Measurements from ENCODE around the gene ARHGAP27. TPM values are rescaled to one million over a fixed set of nuclear protein-coding genes. Genes with fewer than 3 reads are reported as not detected.

ARHGAP27 gene
- total RNA-seq, 1 experiment from 2014 or later: 0.17 TPM

GRCh38 chr17:45387739-45388138 is 44.9 kb downstream of the ARHGAP27 start:
- Histone ChIP-seq H3K36me3 (ENCODE audit: insufficient read depth, low read length, poor library complexity, severe bottlenecking) (no peaks in the 10 kb centered on the region), H3K9me3 (ENCODE audit: low read depth, low read length, poor library complexity, severe bottlenecking) (no peaks in the 10 kb centered on the region), H3K4me1 (ENCODE audit: insufficient read depth, low read length, poor library complexity, severe bottlenecking) (no peaks in the 10 kb centered on the region), H3K27me3 (replicated peaks; ENCODE audit: insufficient read depth, low read depth, low read length, poor library complexity) (no peaks in the 10 kb centered on the region), H3K4me3 (ENCODE audit: low read depth, low read length, poor library complexity, severe bottlenecking) (no peak overlapping the region), H3K27ac (ENCODE audit: low read depth, low read length, poor library complexity, severe bottlenecking) (no peak overlapping the region)
- BruUV-seq (replicated peaks): no TSS peak
- no peak for DNase-seq (ENCODE audit: low spot score)
- CTCF ChIA-PET: interaction anchor here (1.0 kb wide), 1 partner anchor 169 kb away, joined by 3 read pairs; no protein-coding TSS in a partner anchor
- POLR2A ChIA-PET (ENCODE audit: low non-redundant PET): no interaction called here
- TF ChIP-seq CTCF (conservative IDR thresholded peaks at IDR 0.05; ENCODE audit: low read depth, low read length) (no peak), EZH2 (IDR thresholded peaks at IDR 0.05; ENCODE audit: borderline replicate concordance, low read depth, low read length, poor library complexity, severe bottlenecking) (no peak)
- intact Hi-C loops (cut with micrococcal nuclease; ENCODE audit: unreplicated experiment): loop anchor here (5.0 to 10.0 kb wide), 2 partner anchors 110 to 253 kb away; partner anchors contain the start of genes ACBD4 and PLCD3

GRCh38 chr17:45386178-45386577 is 46.5 kb downstream of the ARHGAP27 start:
- TF ChIP-seq EZH2 (IDR thresholded peaks at IDR 0.05; ENCODE audit: borderline replicate concordance, low read depth, low read length, poor library complexity, severe bottlenecking) (no peak), CTCF (conservative IDR thresholded peaks at IDR 0.05; ENCODE audit: low read depth, low read length) (no peak)
- intact Hi-C loops (cut with micrococcal nuclease; ENCODE audit: unreplicated experiment): loop anchor here (5.0 to 10.0 kb wide), 2 partner anchors 109 to 251 kb away; partner anchors contain the start of genes ACBD4 and PLCD3
- CTCF ChIA-PET: interaction anchor here (1.7 kb wide), 1 partner anchor 109 kb away, joined by 14 read pairs; no protein-coding TSS in a partner anchor
- Histone ChIP-seq H3K4me1 (ENCODE audit: insufficient read depth, low read length, poor library complexity, severe bottlenecking) (no peaks in the 10 kb centered on the region), H3K27ac (ENCODE audit: low read depth, low read length, poor library complexity, severe bottlenecking) (no peak overlapping the region), H3K27me3 (replicated peaks; ENCODE audit: insufficient read depth, low read depth, low read length, poor library complexity) (no peaks in the 10 kb centered on the region), H3K36me3 (ENCODE audit: insufficient read depth, low read length, poor library complexity, severe bottlenecking) (no peaks in the 10 kb centered on the region), H3K9me3 (ENCODE audit: low read depth, low read length, poor library complexity, severe bottlenecking) (no peaks in the 10 kb centered on the region), H3K4me3 (ENCODE audit: low read depth, low read length, poor library complexity, severe bottlenecking) (no peak overlapping the region)
- DNase-seq (ENCODE audit: low spot score): no peak
- POLR2A ChIA-PET (ENCODE audit: low non-redundant PET): no interaction called here
- no TSS peak for BruUV-seq (replicated peaks)

DNA sequence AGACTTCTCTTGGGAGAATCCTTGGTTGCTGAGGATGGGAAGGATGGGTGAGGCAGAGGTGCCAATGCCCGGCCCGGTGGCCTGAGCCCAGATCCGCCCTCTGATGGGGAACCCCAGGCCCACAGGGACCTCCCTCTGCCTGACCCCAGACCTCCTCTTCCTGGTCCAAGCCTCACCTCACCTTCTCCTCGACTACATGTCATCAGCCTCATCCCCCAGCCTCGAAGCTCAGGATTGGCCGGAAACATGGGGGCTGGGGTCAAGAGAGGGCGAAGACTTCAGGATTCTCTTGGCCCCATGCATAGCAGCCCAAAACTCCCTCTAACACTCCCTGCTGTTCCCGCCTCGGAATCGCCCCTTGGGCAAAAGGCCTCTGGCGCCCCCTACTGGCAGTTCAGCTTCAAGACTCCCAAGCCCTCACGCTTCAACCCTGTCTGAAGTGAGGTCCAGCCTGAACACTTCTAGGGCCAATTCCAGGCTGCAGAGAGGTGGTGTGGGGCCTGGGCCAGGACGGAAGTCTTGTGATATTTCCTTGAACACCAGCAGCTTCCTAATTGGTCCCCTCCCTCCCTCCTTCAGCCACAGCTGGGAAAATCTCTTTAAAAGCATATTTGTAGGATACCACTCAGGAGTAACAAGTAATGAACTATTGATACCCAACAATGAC is 47.2 kb downstream of the ARHGAP27 start:
- DNase-seq (ENCODE audit: low spot score): peak; percentile 73
- Histone ChIP-seq H3K9me3 (ENCODE audit: low read depth, low read length, poor library complexity, severe bottlenecking) (no peaks in the 10 kb centered on the region), H3K4me3 (ENCODE audit: low read depth, low read length, poor library complexity, severe bottlenecking) (no peak overlapping the region), H3K27ac (ENCODE audit: low read depth, low read length, poor library complexity, severe bottlenecking) (no peak overlapping the region), H3K36me3 (ENCODE audit: insufficient read depth, low read length, poor library complexity, severe bottlenecking) (no peaks in the 10 kb centered on the region), H3K4me1 (ENCODE audit: insufficient read depth, low read length, poor library complexity, severe bottlenecking) (no peaks in the 10 kb centered on the region), H3K27me3 (replicated peaks; ENCODE audit: insufficient read depth, low read depth, low read length, poor library complexity) (no peaks in the 10 kb centered on the region)
- no TSS peak for BruUV-seq (replicated peaks)
- ChIA-PET POLR2A (ENCODE audit: low non-redundant PET) (no interaction called here), CTCF (interaction anchor here (1.7 kb wide), 1 partner anchor 108 kb away, joined by 14 read pairs; no protein-coding TSS in a partner anchor)
- TF ChIP-seq EZH2 (IDR thresholded peaks at IDR 0.05; ENCODE audit: borderline replicate concordance, low read depth, low read length, poor library complexity, severe bottlenecking) (no peak), CTCF (conservative IDR thresholded peaks at IDR 0.05; ENCODE audit: low read depth, low read length) (peak; percentile 78)
- intact Hi-C loops (cut with micrococcal nuclease; ENCODE audit: unreplicated experiment): loop anchor here (1.0 to 10.0 kb wide), 3 partner anchors 108 to 251 kb away; partner anchors contain the start of genes ACBD4 and PLCD3
